Heart right ventricle (tissue), 16 donors: Measurements from ENCODE around the gene CERS1. TPM values are rescaled to one million over a fixed set of nuclear protein-coding genes. Genes with fewer than 3 reads are reported as not detected.
A peak's percentile ranks its signal among the peaks of the same experiment; 100 is the strongest.

Experiments
- ATAC-seq, 8 donors: fragments of 200-7000 bp; cut with Tn5 transposase; one replicate each; pipeline ENCODE4 v1.9.1; 2020; ENCODE audit warnings: mild to moderate bottlenecking in 8 of 8, moderate library complexity in 8 of 8, moderate number of reproducible peaks in 1 of 8
- DNase-seq, 2 donors: peaks; one replicate each; pipeline ENCODE4 v3.0.0-alpha.2; 2020
- H3K27ac ChIP-seq, 10 donors: fragments of 200-600 bp; sonication (generic) in 2 of 10; one replicate each; pipeline versions ENCODE4 v1.5.0 to v1.8.0; 2020 to 2022; ENCODE audit warnings: mild to moderate bottlenecking in 3 of 10
- H3K27me3 ChIP-seq, 7 donors: fragments of 200-600 bp; one replicate each; pipeline ENCODE4 v1.8.0; 2021 to 2022; ENCODE audit warnings: mild to moderate bottlenecking in 2 of 7
- H3K36me3 ChIP-seq, 9 donors: fragments of 200-600 bp; sonication (generic) in 1 of 9; one replicate each; pipeline versions ENCODE4 v1.5.0 to v1.8.0; 2020 to 2022; ENCODE audit warnings: mild to moderate bottlenecking in 2 of 9
- H3K4me1 ChIP-seq, 9 donors: fragments of 200-600 bp; sonication (generic) in 1 of 9; one replicate each; pipeline versions ENCODE4 v1.5.0 to v1.8.0; 2020 to 2022; ENCODE audit warnings: mild to moderate bottlenecking in 4 of 9
- H3K4me3 ChIP-seq, 10 donors: fragments of 200-600 bp; sonication (generic) in 2 of 10; one replicate each; pipeline versions ENCODE4 v1.5.0 to v1.8.0; 2020 to 2022; ENCODE audit warnings: mild to moderate bottlenecking in 7 of 10, moderate library complexity in 2 of 10
- H3K9me3 ChIP-seq, 11 donors: fragments of 200-600 bp in 10 of 11; sonication (generic) in 2 of 11; one replicate each; pipeline versions ENCODE4 v1.5.0 to v1.8.0; 2013 to 2022; ENCODE audit warnings: mild to moderate bottlenecking in 2 of 11, control low read depth in 1 of 11, moderate library complexity in 1 of 11
- WGBS, 2 donors: extraction: QIAGEN DNeasy Blood & Tissue Kit; methylation state at CpG; one replicate each; pipeline ENCODE4 v1.1.7; 2013; ENCODE audit warnings: inconsistent platforms in 1 of 2; 5-methylcytosine and 5-hydroxymethylcytosine counted together
- intact Hi-C, 10 donors: fragments of 100-400 bp; cut with DNase I; formaldehyde crosslinking; loops; one replicate each; pipeline versions ENCODE4 v1.11.1 to v1.14.2; 2022
- polyA plus RNA-seq, 2 donors: library from polyadenylated mRNA; stranded (reverse); fragments of 200-250 nt; gene quantifications; one replicate each; pipeline ENCODE4 v1.2.3, GENCODE V29; 2013
- total RNA-seq, 10 donors: library from RNA; stranded (reverse); fragmentation: NEBNext Ultra II Directional in 3 of 10; extraction: Animal tissue kit (Norgen Biotek cat#: 25700) in 3 of 10; gene quantifications; one replicate each; pipeline versions ENCODE4 v1.2.1 to v1.2.4, GENCODE V29; 2021 to 2023
- TF ChIP-seq, protein P1 (sequence below), 9 donors: fragments of 200-600 bp; sonication (generic) in 2 of 9; IDR thresholded peaks; one replicate each; pipeline versions ENCODE4 v1.5.0 to v1.8.0; 2021 to 2022; ENCODE audit warnings: antibody characterized with exemption in 9 of 9, mild to moderate bottlenecking in 5 of 9, moderate library complexity in 1 of 9
- donor health status: Arrhythmogenic right ventricular cardiomyopathy.
- donor health status: ischemic (EF 13 %, LVEDD 7.1; RV severe dilation, severe dysfunction).
- donor health status: healthy with polysubstance abuse.
- donor health status: DM: no; HTN: yes; CAD: no.
- donor health status: DM: no; HTN: no; CAD: no.
- donor health status: ischemic (EF 25% LVEDD 6.9; RV normal size, moderate dysfunction).
- donor health status: ischemic (EF 25% LVEDD 5.7; RV mildly dilated, moderate dysfunction).
- donor health status: healthy.
- donor health status: DM: yes; HTN: yes; CAD: no.
- donor health status: Ischemic cardiomyopathy.
- donor health status: ischemic (EF 35%, LVEDD 5.7; RV mildly dilated, moderate dysfunction).
- donor health status: nonischemic (EF 11% LVEDD 7.7; RV severe dilation, severe dysfunction).
- donor health status: DM: yes; HTN: yes; CAD: no.
- donor health status: PGD.
- donor health status: ischemic (EF 29% LVEDD 5.4; RV normal size, mild dysfunction).
- donor health status: nonischemic (EF 23%, LVEDD 6.1; RV moderate dilation, normal function).

The CERS1 gene
- total and polyA plus RNA-seq, 12 donors = 0.37 to 3.3 (median 1.0) TPM

- Histone ChIP-seq H3K27ac (no peak overlapping the region), H3K27me3 (no peaks in the 10 kb centered on the region), H3K4me3 (no peak overlapping the region), H3K9me3 (no peaks in the 10 kb centered on the region), H3K36me3 (peaks cover 0 to 60% (median 9%) of the 10 kb centered on the region in 9 donors), H3K4me1 (peaks cover 10 to 38% (median 26%) of the 10 kb centered on the region in 9 donors)
- no peak for DNase-seq
- 50 to 57% methylated on average over 5 of the region's 5 CpGs for WGBS, 2 donors
- ATAC-seq = no peak
- TF ChIP-seq, protein P1, sequence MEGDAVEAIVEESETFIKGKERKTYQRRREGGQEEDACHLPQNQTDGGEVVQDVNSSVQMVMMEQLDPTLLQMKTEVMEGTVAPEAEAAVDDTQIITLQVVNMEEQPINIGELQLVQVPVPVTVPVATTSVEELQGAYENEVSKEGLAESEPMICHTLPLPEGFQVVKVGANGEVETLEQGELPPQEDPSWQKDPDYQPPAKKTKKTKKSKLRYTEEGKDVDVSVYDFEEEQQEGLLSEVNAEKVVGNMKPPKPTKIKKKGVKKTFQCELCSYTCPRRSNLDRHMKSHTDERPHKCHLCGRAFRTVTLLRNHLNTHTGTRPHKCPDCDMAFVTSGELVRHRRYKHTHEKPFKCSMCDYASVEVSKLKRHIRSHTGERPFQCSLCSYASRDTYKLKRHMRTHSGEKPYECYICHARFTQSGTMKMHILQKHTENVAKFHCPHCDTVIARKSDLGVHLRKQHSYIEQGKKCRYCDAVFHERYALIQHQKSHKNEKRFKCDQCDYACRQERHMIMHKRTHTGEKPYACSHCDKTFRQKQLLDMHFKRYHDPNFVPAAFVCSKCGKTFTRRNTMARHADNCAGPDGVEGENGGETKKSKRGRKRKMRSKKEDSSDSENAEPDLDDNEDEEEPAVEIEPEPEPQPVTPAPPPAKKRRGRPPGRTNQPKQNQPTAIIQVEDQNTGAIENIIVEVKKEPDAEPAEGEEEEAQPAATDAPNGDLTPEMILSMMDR (IDR thresholded peaks at IDR 0.05) = peak in 8 of 9 donors; percentile 6 to 46 (median 32)
- intact Hi-C loops = loop anchor here in 1 of 10 donors (10.0 kb wide), 1 partner anchor 451 kb away; no protein-coding TSS in a partner anchor
Observed at GRCh38 chr19:18915639-18916038, 19.7 kb upstream of the CERS1 start.

GRCh38 chr19:18913466-18913865 lies 17.5 kb upstream of the CERS1 start:
- H3K27ac ChIP-seq = no peak overlapping the region
- H3K9me3 ChIP-seq = no peaks in the 10 kb centered on the region
- intact Hi-C loops = loop anchor here in 1 of 10 donors (10.0 kb wide), 1 partner anchor 449 kb away; no protein-coding TSS in a partner anchor
- DNase-seq = no peak
- peaks cover 0 to 82% (median 9%) of the 10 kb centered on the region in 9 donors for H3K36me3 ChIP-seq
- no peak overlapping the region for H3K4me3 ChIP-seq
- peak in 1 of 8 donors; percentile 15 for ATAC-seq
- WGBS, 2 donors = 93 to 96% methylated on average over 5 of the region's 5 CpGs
- no peaks in the 10 kb centered on the region for H3K27me3 ChIP-seq
- TF ChIP-seq, protein P1 (IDR thresholded peaks at IDR 0.05) = no peak
- peaks cover 3 to 27% (median 15%) of the 10 kb centered on the region in 9 donors for H3K4me1 ChIP-seq

DNA sequence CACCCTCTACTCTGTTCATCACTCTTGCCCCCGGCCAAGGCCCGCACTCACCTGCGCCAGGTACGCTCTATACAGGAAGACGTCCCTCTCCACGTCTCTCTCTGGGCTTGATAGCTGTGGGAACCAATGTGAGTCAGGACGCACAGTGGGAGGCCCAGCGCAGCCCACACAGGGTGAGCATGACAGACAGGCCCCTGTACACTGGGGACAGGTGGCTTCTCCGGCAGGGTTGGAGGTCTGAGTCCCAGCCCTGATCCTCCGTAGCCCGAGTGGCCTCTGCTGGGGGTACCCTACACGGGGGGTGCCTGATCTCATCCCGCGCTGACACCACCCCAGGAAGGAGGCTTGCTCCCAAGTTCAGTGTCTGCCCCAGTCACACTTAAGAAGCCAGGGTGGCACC lies 17.0 kb upstream of the CERS1 start:
- ATAC-seq (peak in 1 of 8 donors; percentile 6), DNase-seq (no peak)
- WGBS, 2 donors = 94 to 95% methylated on average over 14 of the region's 14 CpGs
- Histone ChIP-seq H3K27ac (no peak overlapping the region), H3K27me3 (no peaks in the 10 kb centered on the region), H3K4me1 (peaks cover 0 to 22% (median 10%) of the 10 kb centered on the region in 9 donors), H3K9me3 (no peaks in the 10 kb centered on the region), H3K36me3 (peaks cover 0 to 87% (median 9%) of the 10 kb centered on the region in 9 donors), H3K4me3 (no peak overlapping the region)
- TF ChIP-seq, protein P1 (IDR thresholded peaks at IDR 0.05) = no peak
- intact Hi-C loops = loop anchor here in 1 of 10 donors (10.0 kb wide), 1 partner anchor 448 kb away; no protein-coding TSS in a partner anchor

- intact Hi-C loops = loop anchor here in 1 of 10 donors (10.0 kb wide), 1 partner anchor 446 kb away; no protein-coding TSS in a partner anchor
- Histone ChIP-seq H3K4me1 (peaks cover 0 to 11% (median 0%) of the 10 kb centered on the region in 9 donors), H3K4me3 (no peak overlapping the region), H3K36me3 (peaks cover 0 to 98% (median 19%) of the 10 kb centered on the region in 9 donors), H3K9me3 (no peaks in the 10 kb centered on the region), H3K27me3 (no peaks in the 10 kb centered on the region), H3K27ac (no peak overlapping the region)
- ATAC-seq = peak in 1 of 8 donors; percentile 4
- DNase-seq = no peak
- TF ChIP-seq, protein P1 (IDR thresholded peaks at IDR 0.05) = no peak
- WGBS, 2 donors = 95% methylated on average over 19 of the region's 19 CpGs
Observed at GRCh38 chr19:18910801-18911436, 15.0 kb upstream of the CERS1 start.
